Nephron (organoid): Measurements from ENCODE around the gene TTC33.

Experiments used
- H3K27ac Mint-ChIP-seq, 3 experiments: 2 replicates each; pipeline ENCODE4 v1.8.0; 2020; ENCODE audit warnings: mixed read lengths in 3 of 3, mild to moderate bottlenecking in 2 of 3, moderate library complexity in 1 of 3
- H3K27me3 Mint-ChIP-seq: 2 replicates; pipeline ENCODE4 v1.8.0; 2021; ENCODE audit warnings: low read depth, mild to moderate bottlenecking, moderate library complexity, mixed read lengths
- H3K36me3 Mint-ChIP-seq: 2 replicates; pipeline ENCODE4 v1.8.0; 2020; ENCODE audit warnings: low read depth, mixed read lengths
- H3K4me1 Mint-ChIP-seq: 2 replicates; pipeline ENCODE4 v1.8.0; 2020; ENCODE audit warnings: mixed read lengths
- H3K4me3 Mint-ChIP-seq, 3 experiments: 2 replicates each; pipeline ENCODE4 v1.8.0; 2020; ENCODE audit warnings: mild to moderate bottlenecking in 3 of 3, mixed read lengths in 3 of 3, moderate library complexity in 2 of 3
- H3K9me3 Mint-ChIP-seq: 2 replicates; pipeline ENCODE4 v1.8.0; 2020; ENCODE audit warnings: mixed read lengths
- CTCF ChIP-seq, 3 experiments: fragments of 200-600 bp; sonication (generic); IDR thresholded peaks; one replicate each; pipeline ENCODE4 v1.5.0; 2021; ENCODE audit warnings: antibody characterized with exemption in 3 of 3; ENCODE audit not compliant: unreplicated experiment in 3 of 3

The TTC33 gene

GRCh38 chr5:40754381-40755092, 1.2 kb downstream of the TTC33 start:
- H3K27me3 Mint-ChIP-seq: no peaks in the 10 kb centered on the region
- no peak for TF ChIP-seq CTCF (IDR thresholded peaks at IDR 0.05; ENCODE audit: unreplicated experiment in 3 of 3)
- no peak overlapping the region for H3K27ac Mint-ChIP-seq
- H3K9me3 Mint-ChIP-seq: peaks cover 7% of the 10 kb centered on the region
- peaks cover 32% of the 10 kb centered on the region for H3K36me3 Mint-ChIP-seq
- H3K4me3 Mint-ChIP-seq: no peak overlapping the region
- H3K4me1 Mint-ChIP-seq: peaks cover 6% of the 10 kb centered on the region

GRCh38 chr5:40746703-40747102, 9.1 kb downstream of the TTC33 start:
- Mint-ChIP-seq H3K4me1 (no peaks in the 10 kb centered on the region), H3K9me3 (peaks cover 10% of the 10 kb centered on the region), H3K27ac (no peak overlapping the region), H3K36me3 (peaks cover 53% of the 10 kb centered on the region), H3K4me3 (no peak overlapping the region), H3K27me3 (no peaks in the 10 kb centered on the region)
- no peak for TF ChIP-seq CTCF (IDR thresholded peaks at IDR 0.05; ENCODE audit: unreplicated experiment in 3 of 3)

- no peak for TF ChIP-seq CTCF (IDR thresholded peaks at IDR 0.05; ENCODE audit: unreplicated experiment in 3 of 3)
- peaks cover 15% of the 10 kb centered on the region for H3K9me3 Mint-ChIP-seq
- H3K27me3 Mint-ChIP-seq: no peaks in the 10 kb centered on the region
- no peak overlapping the region for H3K4me3 Mint-ChIP-seq
- no peaks in the 10 kb centered on the region for H3K4me1 Mint-ChIP-seq
- H3K27ac Mint-ChIP-seq: no peak overlapping the region
- peaks cover 61% of the 10 kb centered on the region for H3K36me3 Mint-ChIP-seq
Measured at GRCh38 chr5:40743771-40744170, 12.0 kb downstream of the TTC33 start.

GRCh38 chr5:40738502-40738901, 17.3 kb downstream of the TTC33 start:
- no peaks in the 10 kb centered on the region for H3K27me3 Mint-ChIP-seq
- peaks cover 49% of the 10 kb centered on the region for H3K36me3 Mint-ChIP-seq
- H3K27ac Mint-ChIP-seq: no peak overlapping the region

GRCh38 chr5:40736103-40736875, 19.5 kb downstream of the TTC33 start:
- peak; percentile 62 to 72 (median 66) for TF ChIP-seq CTCF (IDR thresholded peaks at IDR 0.05; ENCODE audit: unreplicated experiment in 3 of 3)
- Mint-ChIP-seq H3K4me1 (peaks cover 19% of the 10 kb centered on the region), H3K36me3 (peaks cover 32% of the 10 kb centered on the region), H3K27ac (peak overlapping the region in 2 of 3 experiments; percentile 8 to 22), H3K9me3 (peaks cover 12% of the 10 kb centered on the region), H3K27me3 (no peaks in the 10 kb centered on the region), H3K4me3 (no peak overlapping the region)

More at GRCh38 chr5:40738502-40738901, 17.3 kb downstream of the TTC33 start:
- no peak for TF ChIP-seq CTCF (IDR thresholded peaks at IDR 0.05; ENCODE audit: unreplicated experiment in 3 of 3)
- Mint-ChIP-seq H3K4me3 (no peak overlapping the region), H3K4me1 (peaks cover 19% of the 10 kb centered on the region), H3K9me3 (peaks cover 15% of the 10 kb centered on the region)
